GM12801 (cell line): ENCODE data around the gene UBR2.

Source experiments
- TF ChIP-seq, protein P1 (sequence below): IDR thresholded peaks from one replicate; pipeline ENCODE4 v1.5.1; 2011; ENCODE audit warnings: control low read depth; ENCODE audit not compliant: insufficient read length; ENCODE audit errors: extremely low read depth

Gene UBR2

GRCh38 chr6:42571611-42572342, 7.9 kb downstream of the UBR2 start:
- TF ChIP-seq, protein P1, sequence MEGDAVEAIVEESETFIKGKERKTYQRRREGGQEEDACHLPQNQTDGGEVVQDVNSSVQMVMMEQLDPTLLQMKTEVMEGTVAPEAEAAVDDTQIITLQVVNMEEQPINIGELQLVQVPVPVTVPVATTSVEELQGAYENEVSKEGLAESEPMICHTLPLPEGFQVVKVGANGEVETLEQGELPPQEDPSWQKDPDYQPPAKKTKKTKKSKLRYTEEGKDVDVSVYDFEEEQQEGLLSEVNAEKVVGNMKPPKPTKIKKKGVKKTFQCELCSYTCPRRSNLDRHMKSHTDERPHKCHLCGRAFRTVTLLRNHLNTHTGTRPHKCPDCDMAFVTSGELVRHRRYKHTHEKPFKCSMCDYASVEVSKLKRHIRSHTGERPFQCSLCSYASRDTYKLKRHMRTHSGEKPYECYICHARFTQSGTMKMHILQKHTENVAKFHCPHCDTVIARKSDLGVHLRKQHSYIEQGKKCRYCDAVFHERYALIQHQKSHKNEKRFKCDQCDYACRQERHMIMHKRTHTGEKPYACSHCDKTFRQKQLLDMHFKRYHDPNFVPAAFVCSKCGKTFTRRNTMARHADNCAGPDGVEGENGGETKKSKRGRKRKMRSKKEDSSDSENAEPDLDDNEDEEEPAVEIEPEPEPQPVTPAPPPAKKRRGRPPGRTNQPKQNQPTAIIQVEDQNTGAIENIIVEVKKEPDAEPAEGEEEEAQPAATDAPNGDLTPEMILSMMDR, result no peak

DNA sequence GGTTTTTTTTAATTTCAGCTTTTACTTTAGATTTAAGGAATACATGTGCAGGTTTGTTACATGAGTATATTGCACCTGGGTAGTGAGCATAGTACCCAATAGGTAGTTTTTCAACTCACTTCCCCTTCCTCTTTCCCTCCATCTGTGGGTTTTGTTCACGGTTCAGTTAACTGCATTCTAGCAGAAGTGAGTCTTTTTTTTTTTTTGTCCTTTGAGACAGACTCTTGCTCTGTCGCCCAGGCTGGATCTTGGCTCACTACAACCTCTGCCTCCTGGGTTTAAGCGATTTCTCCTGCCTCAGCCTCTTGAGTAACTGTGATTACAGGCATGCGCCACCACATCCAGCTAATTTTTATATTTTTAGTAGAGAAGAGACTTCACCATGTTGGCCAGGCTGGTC, 8.7 kb downstream of the UBR2 start:
- TF ChIP-seq, protein P1, result no peak

- TF ChIP-seq, protein P1, result no peak
Observed at GRCh38 chr6:42598300-42598699, 34.5 kb downstream of the UBR2 start.

- TF ChIP-seq, protein P1, result no peak
Observed at GRCh38 chr6:42599558-42599957, 35.7 kb downstream of the UBR2 start.

DNA sequence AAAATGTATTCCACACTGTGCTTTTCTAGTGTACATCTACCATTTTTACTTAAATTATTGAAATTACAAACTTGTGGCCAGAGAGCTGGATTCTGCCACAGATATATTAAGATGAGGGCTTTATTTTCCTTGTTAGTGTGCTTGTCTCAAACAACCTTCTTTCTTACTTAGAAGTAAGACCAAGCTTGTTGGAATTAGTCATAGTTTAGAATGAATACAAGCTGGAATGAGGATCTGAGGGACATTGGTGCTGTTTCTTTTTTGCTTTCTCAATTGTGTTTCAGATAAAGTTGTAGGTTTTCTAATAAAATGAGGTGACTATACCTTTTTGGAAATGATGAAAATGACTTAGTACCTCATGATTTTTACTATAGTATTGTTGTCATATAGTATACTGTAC, 40.3 kb downstream of the UBR2 start:
- TF ChIP-seq, protein P1, result no peak

DNA sequence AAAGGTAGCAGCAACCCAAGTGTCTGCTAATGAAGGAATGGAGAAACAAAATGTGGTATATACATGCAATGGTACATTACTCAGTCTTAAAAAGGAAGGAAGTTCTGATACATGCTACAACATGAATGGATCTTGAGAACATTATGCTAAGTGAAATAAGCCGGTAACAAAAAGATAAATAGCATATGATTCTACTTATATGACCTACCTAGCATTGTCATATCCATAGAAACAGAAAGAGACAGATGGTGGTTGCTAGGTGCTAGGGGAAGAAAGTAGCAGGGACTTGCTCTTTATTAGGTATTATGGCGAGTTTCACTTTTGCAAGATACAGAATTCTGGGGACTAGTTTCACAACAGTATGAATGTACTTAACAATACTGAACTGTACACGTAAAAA, 46.6 kb downstream of the UBR2 start:
- TF ChIP-seq, protein P1, result no peak

DNA sequence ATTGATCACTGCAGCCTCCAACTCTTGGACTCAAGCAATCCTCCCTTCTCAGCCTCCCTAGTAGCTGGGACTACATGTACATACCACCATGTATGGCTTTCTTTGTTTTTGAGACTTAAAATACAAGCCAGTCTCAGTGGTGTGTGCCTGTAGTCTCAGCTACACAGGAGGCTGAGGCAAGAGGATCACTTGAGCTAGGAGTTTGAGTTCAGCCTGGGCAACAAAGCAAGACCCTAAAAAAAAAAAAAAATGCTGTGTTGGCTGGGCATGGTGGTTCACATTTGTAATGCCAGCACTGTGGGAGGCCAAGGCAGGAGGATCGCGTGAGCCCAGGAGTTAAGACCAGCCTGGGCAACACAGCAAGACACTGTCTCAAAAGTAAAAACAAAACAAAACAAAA, 51.7 kb downstream of the UBR2 start:
- TF ChIP-seq, protein P1, result no peak
